ENCODE measurements around the gene RSF1.

Gene RSF1

DNA sequence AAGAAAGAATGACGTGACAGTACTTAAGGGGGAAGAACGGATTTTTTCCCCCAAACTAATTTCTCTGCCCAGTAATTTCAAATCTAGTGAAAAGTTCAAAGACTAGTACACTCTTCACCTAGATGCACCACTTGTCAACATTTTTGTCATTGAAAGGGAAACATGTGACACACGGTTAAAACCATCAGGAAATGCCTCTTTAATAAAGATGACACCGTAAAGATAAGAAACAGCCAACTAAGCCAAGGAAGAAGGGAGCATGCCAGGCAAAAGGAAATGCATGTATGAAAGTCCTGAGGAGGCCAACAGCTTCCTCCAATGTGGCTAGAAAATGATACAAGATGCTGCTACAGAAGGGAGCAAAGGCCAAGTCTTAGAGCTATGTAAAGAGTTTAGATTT lies 49.4 kb downstream of the RSF1 start:
- no peak for TF ChIP-seq CTCF (IDR thresholded peaks at IDR 0.05; ENCODE audit: low read length, missing control alignments)
- H3K4me3 ChIP-seq (replicated peaks; ENCODE audit: low read depth, low read length), result no peak overlapping the region
- peak; percentile 21 for DNase-seq (ENCODE audit: low read depth)

DNA sequence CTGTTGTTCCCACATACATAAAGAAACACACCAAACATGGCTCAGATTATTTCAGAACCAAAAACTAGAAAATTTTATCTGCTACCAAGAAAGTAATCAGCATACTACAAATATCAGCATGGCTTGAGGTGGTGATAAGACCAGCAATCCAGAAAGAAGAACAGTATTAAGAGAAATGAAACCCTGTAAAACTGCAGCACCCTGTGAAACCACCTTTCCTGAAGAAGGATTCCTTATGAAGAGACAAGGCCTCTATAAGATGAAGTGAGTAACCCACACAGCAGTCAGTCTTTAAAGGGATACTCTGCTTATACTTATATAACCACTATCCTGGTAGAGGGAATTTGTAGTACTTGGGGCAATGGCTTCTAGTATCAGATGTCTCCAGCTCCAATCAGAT lies 49.9 kb downstream of the RSF1 start:
- no peak for DNase-seq (ENCODE audit: low read depth)
- H3K4me3 ChIP-seq (replicated peaks; ENCODE audit: low read depth, low read length), result no peak overlapping the region
- TF ChIP-seq CTCF (IDR thresholded peaks at IDR 0.05; ENCODE audit: low read length, missing control alignments), result no peak

DNA sequence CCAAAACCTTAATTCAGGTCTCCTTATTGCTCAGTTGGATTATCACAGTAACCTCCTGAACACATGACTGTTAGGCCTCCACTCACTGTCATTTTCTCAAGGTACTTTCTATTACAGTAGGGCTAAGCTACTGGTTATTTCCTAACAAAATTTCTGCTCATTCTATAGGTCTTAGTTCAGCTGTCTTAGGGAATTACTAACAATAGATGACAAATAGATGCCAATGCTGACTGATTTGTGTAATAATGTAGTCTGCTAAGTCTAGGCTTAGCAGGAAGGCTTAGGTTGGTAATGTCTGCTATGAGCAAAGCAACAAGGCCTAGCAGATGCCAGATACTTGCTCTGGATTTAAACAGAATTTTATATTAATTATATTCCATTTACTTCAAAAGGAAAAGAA lies 58.1 kb downstream of the RSF1 start:
- H3K4me3 ChIP-seq (replicated peaks; ENCODE audit: low read depth, low read length), result no peak overlapping the region
- DNase-seq (ENCODE audit: low read depth), result no peak
- no peak for TF ChIP-seq CTCF (IDR thresholded peaks at IDR 0.05; ENCODE audit: low read length, missing control alignments)

GRCh38 chr11:77761491-77761890 lies 59.0 kb downstream of the RSF1 start:
- TF ChIP-seq CTCF (IDR thresholded peaks at IDR 0.05; ENCODE audit: low read length, missing control alignments), result no peak
- H3K4me3 ChIP-seq (replicated peaks; ENCODE audit: low read depth, low read length), result no peak overlapping the region
- no peak for DNase-seq (ENCODE audit: low read depth)

- TF ChIP-seq CTCF (IDR thresholded peaks at IDR 0.05; ENCODE audit: low read length, missing control alignments), result no peak
- no peak overlapping the region for H3K4me3 ChIP-seq (replicated peaks; ENCODE audit: low read depth, low read length)
- DNase-seq (ENCODE audit: low read depth), result no peak
Measured at GRCh38 chr11:77758331-77758730, 62.2 kb downstream of the RSF1 start.

GRCh38 chr11:77753230-77753629 lies 67.3 kb downstream of the RSF1 start:
- H3K4me3 ChIP-seq (replicated peaks; ENCODE audit: low read depth, low read length), result no peak overlapping the region
- DNase-seq (ENCODE audit: low read depth), result no peak
- TF ChIP-seq CTCF (IDR thresholded peaks at IDR 0.05; ENCODE audit: low read length, missing control alignments), result no peak

DNA sequence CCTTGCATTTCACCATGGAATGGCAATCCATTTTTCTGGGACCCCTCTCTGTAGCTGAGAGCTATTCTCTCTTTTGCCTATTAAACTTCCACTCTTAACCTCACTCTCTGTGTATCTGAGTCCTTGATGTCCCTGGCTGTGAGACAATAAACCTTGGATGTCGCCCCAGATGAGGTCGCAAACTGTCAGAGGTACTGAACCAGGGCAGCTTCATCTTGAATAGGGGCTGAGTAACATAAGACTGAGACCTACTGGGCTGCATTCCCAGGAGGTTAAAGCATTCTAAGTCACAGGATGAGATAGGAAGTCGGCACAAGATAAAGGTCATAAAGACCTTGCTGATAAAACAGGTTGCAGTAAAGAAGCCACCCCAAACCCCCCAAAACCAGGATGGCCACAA lies 68.0 kb downstream of the RSF1 start:
- no peak overlapping the region for H3K4me3 ChIP-seq (replicated peaks; ENCODE audit: low read depth, low read length)
- no peak for DNase-seq (ENCODE audit: low read depth)
- no peak for TF ChIP-seq CTCF (IDR thresholded peaks at IDR 0.05; ENCODE audit: low read length, missing control alignments)
